H1 (cell line): ENCODE results near the gene PSTK. TPM values are rescaled to one million over a fixed set of nuclear protein-coding genes. Genes with fewer than 3 reads are reported as not detected.

Experiments
- NRF1 ChIP-seq: IDR thresholded peaks from 2 replicates; pipeline ENCODE4 v1.6.1; 2011; ENCODE audit warnings: mild to moderate bottlenecking, low read depth, low read length, improper control_type of control experiment
- POLR2A ChIP-seq, 2 experiments: IDR thresholded peaks; 1 replicate in 1 of 2; 2 replicates in 1 of 2; pipeline ENCODE4 v1.6.1; 2011; ENCODE audit warnings: low read depth in 2 of 2, low read length in 2 of 2, mild to moderate bottlenecking in 2 of 2; ENCODE audit errors: control extremely low read depth in 1 of 2
- POLR2AphosphoS5 ChIP-seq: IDR thresholded peaks from 2 replicates; pipeline ENCODE4 v1.6.1; 2011; ENCODE audit warnings: low read depth, low read length
- SIN3A ChIP-seq, 2 experiments: IDR thresholded peaks in 1 of 2; conservative IDR thresholded peaks in 1 of 2; 2 replicates each; pipeline ENCODE4 v1.6.1; 2011 to 2012; ENCODE audit warnings: low read length in 2 of 2, improper control_type of control experiment in 1 of 2, low read depth in 1 of 2, mild to moderate bottlenecking in 1 of 2
- TBP ChIP-seq: IDR thresholded peaks from 2 replicates; pipeline ENCODE4 v1.6.1; 2011; ENCODE audit warnings: low read depth, low read length, improper control_type of control experiment
- polyA plus RNA-seq, 7 experiments: library from polyadenylated mRNA; depleted of rRNA in 3 of 7; stranded (reverse) in 5 of 7; unstranded in 2 of 7; fragments of >200 nt in 5 of 7; fragments of 200-250 nt in 2 of 7; gene quantifications; 1 replicate in 5 of 7; 2 replicates in 1 of 7; 4 replicates in 1 of 7; pipeline versions ENCODE4 v1.2.1 to v1.2.3, GENCODE V29; 2011 to 2013; ENCODE audit warnings: missing spikeins in 2 of 7, mixed read lengths in 2 of 7
- total RNA-seq: library from RNA; stranded (reverse); fragmentation: NEBNext Ultra II Directional; extraction: Animal tissue kit (Norgen Biotek cat#: 25700); gene quantifications from 2 replicates; pipeline ENCODE4 v1.2.1, GENCODE V29; 2021

Gene PSTK
- total and polyA plus RNA-seq, 2 of the 8 experiments (the other 6 are each of a cell fraction or from before 2014, with no cell fraction given), result 4.4 to 6.6 TPM

DNA sequence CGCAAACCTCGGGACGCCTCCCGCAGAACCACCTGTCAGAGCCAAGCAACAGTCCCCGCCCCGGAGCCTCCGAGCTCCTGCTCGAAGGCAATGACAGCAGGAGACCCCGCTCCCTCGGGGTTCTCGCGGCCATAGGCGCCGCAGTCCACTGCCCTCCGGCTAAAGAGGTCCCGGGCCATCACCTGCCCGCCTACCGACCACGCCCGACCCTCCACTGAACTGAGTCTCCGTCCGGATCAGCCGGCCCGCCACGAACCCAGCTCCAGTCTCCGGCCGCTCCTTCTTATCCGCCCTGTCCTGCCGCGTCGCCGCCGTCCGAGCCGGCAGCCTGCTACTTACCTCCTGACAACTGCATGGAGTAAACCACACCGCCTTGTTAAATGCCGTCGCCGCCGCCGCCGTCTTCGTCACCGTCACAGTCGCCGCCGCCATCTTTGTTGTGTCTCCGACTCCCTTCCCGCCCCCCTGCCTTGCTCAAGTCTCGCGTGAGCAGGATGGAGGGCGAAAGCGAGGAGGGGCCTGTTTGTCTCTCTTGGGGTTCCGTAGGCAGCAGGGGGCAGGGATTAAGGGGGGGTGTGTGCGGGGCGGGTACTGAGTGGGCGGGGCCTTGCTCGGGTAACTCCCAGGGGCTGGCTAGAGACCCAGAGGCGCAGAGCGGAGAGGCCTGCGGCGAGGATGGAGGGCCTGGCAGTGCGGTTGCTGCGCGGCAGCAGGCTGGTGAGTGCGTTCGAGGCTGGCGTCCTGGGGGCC, 28.3 kb downstream of the PSTK start, which contains the start of the genes ACADSB and IKZF5 (continued):
- peak; percentile 60 to 89 for TF ChIP-seq POLR2A (IDR thresholded peaks at IDR 0.05; ENCODE audit: control extremely low read depth in 1 of 2, low read depth in 2 of 2, low read length in 2 of 2)
- TF ChIP-seq SIN3A (conservative IDR thresholded peaks at IDR 0.05 in 1 of 2, IDR thresholded peaks at IDR 0.05 in 1 of 2; ENCODE audit: low read depth in 1 of 2, low read length in 2 of 2), result peak; percentile 47 to 65; a peak in 1 of 4 replicates
- peak; percentile 81 for TF ChIP-seq TBP
- TF ChIP-seq POLR2AphosphoS5, result peak; percentile 96
- TF ChIP-seq NRF1, result no peak
